ENCODE data around the gene C10orf62. TPM values are rescaled to one million over a fixed set of nuclear protein-coding genes. Genes with fewer than 3 reads are reported as not detected.

The C10orf62 gene
- total RNA-seq, 4 donors from 2014 or later = 0.41 to 0.55 TPM; not detected in 2

GRCh38 chr10:97548828-97549455 lies 40.6 kb upstream of the C10orf62 start:
- Histone ChIP-seq H3K36me3 (no peaks in the 10 kb centered on the region), H3K4me1 (peaks cover 52 to 61% of the 10 kb centered on the region in 2 donors), H3K4me3 (no peak overlapping the region), H3K27me3 (no peaks in the 10 kb centered on the region), H3K27ac (peak overlapping the region in 3 of 4 donors; percentile 74 to 76 (median 74)), H3K9me3 (no peaks in the 10 kb centered on the region)
- in situ Hi-C loops (cut with MboI; ENCODE audit: low sequenced_read_pairs in 4 of 4) = no loop called here
- intact Hi-C loops (cut with DNase I; ENCODE audit: low total_unique reads) = no loop called here
- DNase-seq = no peak
- ATAC-seq = no peak
- TF ChIP-seq CTCF (IDR thresholded peaks at IDR 0.05 in 4 of 5, conservative IDR thresholded peaks at IDR 0.05 in 1 of 5) (no peak), POLR2A (IDR thresholded peaks at IDR 0.05) (no peak)

- DNase-seq = peak in 1 of 2 donors; percentile 70
- in situ Hi-C loops (cut with MboI; ENCODE audit: low sequenced_read_pairs in 4 of 4) = loop anchor here (5.0 to 10.0 kb wide), 3 partner anchors 85 to 95 kb away; no protein-coding TSS in a partner anchor
Observed at GRCh38 chr10:97549587-97550322, 39.8 kb upstream of the C10orf62 start.

GRCh38 chr10:97550336-97551149 lies 39.0 kb upstream of the C10orf62 start:
- Histone ChIP-seq H3K27ac (peak overlapping the region; percentile 74 to 78 (median 75)), H3K27me3 (no peaks in the 10 kb centered on the region), H3K4me3 (no peak overlapping the region), H3K36me3 (no peaks in the 10 kb centered on the region), H3K4me1 (peaks cover 52 to 60% of the 10 kb centered on the region in 2 donors), H3K9me3 (no peaks in the 10 kb centered on the region)
- TF ChIP-seq CTCF (IDR thresholded peaks at IDR 0.05 in 4 of 5, conservative IDR thresholded peaks at IDR 0.05 in 1 of 5) (no peak), POLR2A (IDR thresholded peaks at IDR 0.05) (no peak)
- in situ Hi-C loops (cut with MboI; ENCODE audit: low sequenced_read_pairs in 4 of 4) (loop anchor here (5.0 to 10.0 kb wide), 3 partner anchors 86 to 96 kb away; no protein-coding TSS in a partner anchor), intact Hi-C loops (cut with DNase I; ENCODE audit: low total_unique reads) (loop anchor here (5.0 kb wide), 1 partner anchor 143 kb away; no protein-coding TSS in a partner anchor)
- DNase-seq (no peak), ATAC-seq (no peak)

More at GRCh38 chr10:97549587-97550322, 39.8 kb upstream of the C10orf62 start:
- TF ChIP-seq CTCF (IDR thresholded peaks at IDR 0.05 in 4 of 5, conservative IDR thresholded peaks at IDR 0.05 in 1 of 5) = no peak
- TF ChIP-seq POLR2A (IDR thresholded peaks at IDR 0.05) = no peak
- peak; percentile 33 to 70 for ATAC-seq
- Histone ChIP-seq H3K4me3 (no peak overlapping the region), H3K9me3 (no peaks in the 10 kb centered on the region), H3K36me3 (no peaks in the 10 kb centered on the region), H3K27me3 (no peaks in the 10 kb centered on the region), H3K4me1 (peaks cover 52 to 60% of the 10 kb centered on the region in 2 donors), H3K27ac (peak overlapping the region; percentile 74 to 78 (median 75))
- intact Hi-C loops (cut with DNase I; ENCODE audit: low total_unique reads) = loop anchor here (5.0 kb wide), 1 partner anchor 142 kb away; no protein-coding TSS in a partner anchor

- in situ Hi-C loops (cut with MboI; ENCODE audit: low sequenced_read_pairs in 4 of 4) = loop anchor here (5.0 to 10.0 kb wide), 3 partner anchors 86 to 96 kb away; no protein-coding TSS in a partner anchor
Observed at GRCh38 chr10:97551271-97551670, 38.2 kb upstream of the C10orf62 start.

More at GRCh38 chr10:97551271-97551670, 38.2 kb upstream of the C10orf62 start:
- no peaks in the 10 kb centered on the region for H3K36me3 ChIP-seq
- intact Hi-C loops (cut with DNase I; ENCODE audit: low total_unique reads) = loop anchor here (5.0 kb wide), 1 partner anchor 144 kb away; no protein-coding TSS in a partner anchor
- DNase-seq (no peak), ATAC-seq (no peak)
- no peaks in the 10 kb centered on the region for H3K9me3 ChIP-seq
- TF ChIP-seq POLR2A (IDR thresholded peaks at IDR 0.05) (no peak), CTCF (IDR thresholded peaks at IDR 0.05 in 4 of 5, conservative IDR thresholded peaks at IDR 0.05 in 1 of 5) (no peak)
- H3K4me3 ChIP-seq = no peak overlapping the region
- H3K4me1 ChIP-seq = peaks cover 52 to 60% of the 10 kb centered on the region in 2 donors
- no peaks in the 10 kb centered on the region for H3K27me3 ChIP-seq
- H3K27ac ChIP-seq = no peak overlapping the region
